ENCODE results near the gene DNHD1. TPM values are rescaled to one million over a fixed set of nuclear protein-coding genes. Genes with fewer than 3 reads are reported as not detected.
A peak's percentile ranks its signal among the peaks of the same experiment; 100 is the strongest.

Gene DNHD1
- total and polyA plus RNA-seq, 2 experiments from 2014 or later = 3.6 to 9.6 TPM

DNA sequence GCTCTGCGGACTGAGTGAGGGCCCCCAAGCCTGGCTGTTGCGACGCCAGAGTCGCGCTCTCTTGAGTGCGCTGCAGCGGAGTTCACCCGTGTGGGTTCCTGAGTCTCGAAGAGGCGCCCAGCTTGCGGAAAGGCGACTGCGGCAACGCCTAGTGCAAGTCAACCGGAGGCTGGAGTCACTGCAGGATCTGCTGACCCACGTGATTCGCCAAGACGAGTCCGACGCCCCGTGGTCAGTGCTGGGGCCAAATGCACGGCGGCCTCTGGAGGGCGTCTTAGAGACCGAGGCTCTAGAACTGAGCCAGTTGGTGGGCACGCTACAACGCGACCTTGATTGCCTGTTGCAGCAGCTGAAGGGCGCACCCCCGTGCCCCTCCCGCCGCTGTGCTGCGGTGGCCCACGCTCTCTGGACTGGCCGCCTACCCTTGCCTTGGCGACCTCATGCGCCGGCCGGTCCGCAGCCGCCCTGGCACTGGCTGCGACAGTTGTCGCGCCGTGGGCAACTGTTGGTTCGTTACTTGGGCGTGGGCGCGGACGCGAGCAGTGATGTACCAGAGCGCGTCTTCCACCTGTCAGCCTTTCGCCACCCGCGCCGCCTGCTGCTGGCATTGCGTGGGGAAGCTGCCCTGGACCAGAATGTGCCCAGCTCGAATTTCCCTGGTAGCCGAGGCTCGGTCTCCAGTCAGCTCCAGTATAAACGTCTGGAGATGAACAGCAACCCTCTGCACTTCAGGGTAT lies 73.8 kb downstream of the DNHD1 start (continued):
- TF ChIP-seq, protein P1, sequence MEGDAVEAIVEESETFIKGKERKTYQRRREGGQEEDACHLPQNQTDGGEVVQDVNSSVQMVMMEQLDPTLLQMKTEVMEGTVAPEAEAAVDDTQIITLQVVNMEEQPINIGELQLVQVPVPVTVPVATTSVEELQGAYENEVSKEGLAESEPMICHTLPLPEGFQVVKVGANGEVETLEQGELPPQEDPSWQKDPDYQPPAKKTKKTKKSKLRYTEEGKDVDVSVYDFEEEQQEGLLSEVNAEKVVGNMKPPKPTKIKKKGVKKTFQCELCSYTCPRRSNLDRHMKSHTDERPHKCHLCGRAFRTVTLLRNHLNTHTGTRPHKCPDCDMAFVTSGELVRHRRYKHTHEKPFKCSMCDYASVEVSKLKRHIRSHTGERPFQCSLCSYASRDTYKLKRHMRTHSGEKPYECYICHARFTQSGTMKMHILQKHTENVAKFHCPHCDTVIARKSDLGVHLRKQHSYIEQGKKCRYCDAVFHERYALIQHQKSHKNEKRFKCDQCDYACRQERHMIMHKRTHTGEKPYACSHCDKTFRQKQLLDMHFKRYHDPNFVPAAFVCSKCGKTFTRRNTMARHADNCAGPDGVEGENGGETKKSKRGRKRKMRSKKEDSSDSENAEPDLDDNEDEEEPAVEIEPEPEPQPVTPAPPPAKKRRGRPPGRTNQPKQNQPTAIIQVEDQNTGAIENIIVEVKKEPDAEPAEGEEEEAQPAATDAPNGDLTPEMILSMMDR (conservative IDR thresholded peaks at IDR 0.05; ENCODE audit: low read depth in 2 of 2) = peak; percentile 30 to 65

- peak overlapping the region; percentile 71; the same call in 1 of the 2 replicates for H3K4me2 ChIP-seq
- peak overlapping the region; percentile 87; the same call in 1 of the 2 replicates for H2AFZ ChIP-seq
- Mint-ChIP-seq H3K36me3 (ENCODE audit: low read depth) (no peaks in the 10 kb centered on the region), H3K4me3 (no peak overlapping the region), H3K4me1 (peaks cover 10% of the 10 kb centered on the region), H3K27me3 (ENCODE audit: insufficient read depth, low read depth, poor library complexity) (peaks cover 14% of the 10 kb centered on the region), H3K27ac (no peak overlapping the region), H3K9me3 (no peaks in the 10 kb centered on the region)
- H3K9me2 ChIP-seq (ENCODE audit: insufficient read depth) = no peaks in the 10 kb centered on the region
- no peaks in the 10 kb centered on the region; the same call in 1 of the 2 replicates for H4K20me1 ChIP-seq (replicated peaks; ENCODE audit: insufficient read depth)
- no peak overlapping the region for H3K27ac ChIP-seq (ENCODE audit: low read depth)
- H3F3A ChIP-seq (replicated peaks; ENCODE audit: low read depth) = no peaks in the 10 kb centered on the region
- TF ChIP-seq POLR2AphosphoS5 (IDR thresholded peaks at IDR 0.05; ENCODE audit: low read depth) = no peak
- TF ChIP-seq, protein P1 (conservative IDR thresholded peaks at IDR 0.05; ENCODE audit: low read depth in 2 of 2) = peak; percentile 35 to 70
- H3K27me3 ChIP-seq (ENCODE audit: insufficient read depth) = peaks cover 10% of the 10 kb centered on the region; the same call in 1 of the 2 replicates
- DNase-seq (ENCODE audit: low spot score) = peak; percentile 65
- H3K4me3 ChIP-seq = peak overlapping the region; percentile 49
- peak; percentile 69 for ATAC-seq
- H3K79me2 ChIP-seq (replicated peaks; ENCODE audit: insufficient read depth) = no peaks in the 10 kb centered on the region
- no peaks in the 10 kb centered on the region for H3K4me1 ChIP-seq (ENCODE audit: insufficient read depth)
- no peaks in the 10 kb centered on the region for H3K36me3 ChIP-seq (ENCODE audit: insufficient read depth)
These were observed 74.4 kb downstream of the DNHD1 start for GRCh38 chr11:6571434-6572008.

- Histone ChIP-seq H3K4me1 (ENCODE audit: insufficient read depth) (no peaks in the 10 kb centered on the region), H3K79me2 (replicated peaks; ENCODE audit: insufficient read depth) (no peaks in the 10 kb centered on the region), H3F3A (replicated peaks; ENCODE audit: low read depth) (no peaks in the 10 kb centered on the region), H3K27me3 (ENCODE audit: insufficient read depth) (peaks cover 10% of the 10 kb centered on the region; the same call in 1 of the 2 replicates), H3K4me2 (no peak overlapping the region), H3K36me3 (ENCODE audit: insufficient read depth) (no peaks in the 10 kb centered on the region), H3K4me3 (no peak overlapping the region), H2AFZ (no peak overlapping the region), H3K9me2 (ENCODE audit: insufficient read depth) (no peaks in the 10 kb centered on the region), H3K27ac (ENCODE audit: low read depth) (no peak overlapping the region), H4K20me1 (replicated peaks; ENCODE audit: insufficient read depth) (no peaks in the 10 kb centered on the region; the same call in 1 of the 2 replicates)
- no peak overlapping the region for H3K4me3 Mint-ChIP-seq
- peaks cover 13% of the 10 kb centered on the region for H3K4me1 Mint-ChIP-seq
- ATAC-seq (no peak), DNase-seq (ENCODE audit: low spot score) (no peak)
- no peaks in the 10 kb centered on the region for H3K36me3 Mint-ChIP-seq (ENCODE audit: low read depth)
- H3K27me3 Mint-ChIP-seq (ENCODE audit: insufficient read depth, low read depth, poor library complexity) = peaks cover 11% of the 10 kb centered on the region
- H3K27ac Mint-ChIP-seq = no peak overlapping the region
- H3K9me3 Mint-ChIP-seq = no peaks in the 10 kb centered on the region
- TF ChIP-seq ZNF462 (CRISPR knock-in tag; IDR thresholded peaks at IDR 0.05) (no peak), EZH2 (IDR thresholded peaks at IDR 0.05; ENCODE audit: low read depth, unreplicated experiment) (no peak), STAT1 (IDR thresholded peaks at IDR 0.05; ENCODE audit: unreplicated experiment) (no peak)
These were observed 75.1 kb downstream of the DNHD1 start for GRCh38 chr11:6572215-6572614.
